ENCODE results near the gene NKAIN4. TPM values are rescaled to one million over a fixed set of nuclear protein-coding genes. Genes with fewer than 3 reads are reported as not detected.

Gene NKAIN4
- total and polyA plus RNA-seq, 4 donors: not detected

- Histone ChIP-seq H3K4me3 (ENCODE audit: low read length in 2 of 2) (no peak overlapping the region), H3K27me3 (ENCODE audit: control insufficient read depth in 1 of 2, insufficient read depth in 2 of 2, low read length in 1 of 2) (no peaks in the 10 kb centered on the region), H3K27ac (ENCODE audit: low read depth in 1 of 2, low read length in 2 of 2) (no peak overlapping the region), H3K36me3 (ENCODE audit: control insufficient read depth in 1 of 2, insufficient read depth in 2 of 2, low read length in 1 of 2) (peaks cover 3 to 4% of the 10 kb centered on the region in 2 donors), H3K4me1 (ENCODE audit: control insufficient read depth in 1 of 2, insufficient read depth in 2 of 2, low read length in 2 of 2) (no peaks in the 10 kb centered on the region), H3K9me3 (ENCODE audit: control insufficient read depth, low read length) (no peaks in the 10 kb centered on the region)
- 76 to 79% methylated on average over 9 of the region's 9 CpGs for WGBS, 2 donors
- intact Hi-C loops (cut with DNase I): no loop called here
- ATAC-seq (ENCODE audit: low FRiP score): no peak
- no peak for DNase-seq
Measured at GRCh38 chr20:63196768-63197470, 57.3 kb downstream of the NKAIN4 start.

GRCh38 chr20:63194797-63195173 lies 59.5 kb downstream of the NKAIN4 start:
- H3K27me3 ChIP-seq (ENCODE audit: control insufficient read depth in 1 of 2, insufficient read depth in 2 of 2, low read length in 1 of 2): no peaks in the 10 kb centered on the region
- ATAC-seq (ENCODE audit: low FRiP score): no peak
- no peak overlapping the region for H3K27ac ChIP-seq (ENCODE audit: low read depth in 1 of 2, low read length in 2 of 2)
- H3K36me3 ChIP-seq (ENCODE audit: control insufficient read depth in 1 of 2, insufficient read depth in 2 of 2, low read length in 1 of 2): peaks cover 0 to 2% of the 10 kb centered on the region in 2 donors
- H3K4me1 ChIP-seq (ENCODE audit: control insufficient read depth in 1 of 2, insufficient read depth in 2 of 2, low read length in 2 of 2): no peaks in the 10 kb centered on the region
- H3K9me3 ChIP-seq (ENCODE audit: control insufficient read depth, low read length): no peaks in the 10 kb centered on the region
- 96 to 98% methylated on average over 4 of the region's 4 CpGs for WGBS, 2 donors
- no peak overlapping the region for H3K4me3 ChIP-seq (ENCODE audit: low read length in 2 of 2)
- intact Hi-C loops (cut with DNase I): no loop called here
- no peak for DNase-seq

GRCh38 chr20:63194007-63194796 lies 60.1 kb downstream of the NKAIN4 start:
- Histone ChIP-seq H3K27ac (ENCODE audit: low read depth in 1 of 2, low read length in 2 of 2) (no peak overlapping the region), H3K4me3 (ENCODE audit: low read length in 2 of 2) (no peak overlapping the region), H3K36me3 (ENCODE audit: control insufficient read depth in 1 of 2, insufficient read depth in 2 of 2, low read length in 1 of 2) (peaks cover 0 to 2% of the 10 kb centered on the region in 2 donors), H3K27me3 (ENCODE audit: control insufficient read depth in 1 of 2, insufficient read depth in 2 of 2, low read length in 1 of 2) (no peaks in the 10 kb centered on the region), H3K4me1 (ENCODE audit: control insufficient read depth in 1 of 2, insufficient read depth in 2 of 2, low read length in 2 of 2) (no peaks in the 10 kb centered on the region), H3K9me3 (ENCODE audit: control insufficient read depth, low read length) (no peaks in the 10 kb centered on the region)
- ATAC-seq (ENCODE audit: low FRiP score) (no peak), DNase-seq (no peak)
- 81 to 85% methylated on average over 14 of the region's 14 CpGs for WGBS, 2 donors
- intact Hi-C loops (cut with DNase I): no loop called here

- H3K4me1 ChIP-seq (ENCODE audit: control insufficient read depth in 1 of 2, insufficient read depth in 2 of 2, low read length in 2 of 2): no peaks in the 10 kb centered on the region
- no peaks in the 10 kb centered on the region for H3K27me3 ChIP-seq (ENCODE audit: control insufficient read depth in 1 of 2, insufficient read depth in 2 of 2, low read length in 1 of 2)
- DNase-seq (no peak), ATAC-seq (ENCODE audit: low FRiP score) (no peak)
- intact Hi-C loops (cut with DNase I): no loop called here
- H3K27ac ChIP-seq (ENCODE audit: low read depth in 1 of 2, low read length in 2 of 2): no peak overlapping the region
- WGBS, 2 donors: 93% methylated on average over 21 of the region's 21 CpGs
- H3K9me3 ChIP-seq (ENCODE audit: control insufficient read depth, low read length): no peaks in the 10 kb centered on the region
- H3K4me3 ChIP-seq (ENCODE audit: low read length in 2 of 2): no peak overlapping the region
- peaks cover 0 to 2% of the 10 kb centered on the region in 2 donors for H3K36me3 ChIP-seq (ENCODE audit: control insufficient read depth in 1 of 2, insufficient read depth in 2 of 2, low read length in 1 of 2)
Measured at GRCh38 chr20:63192721-63193120, 61.5 kb downstream of the NKAIN4 start.

DNA sequence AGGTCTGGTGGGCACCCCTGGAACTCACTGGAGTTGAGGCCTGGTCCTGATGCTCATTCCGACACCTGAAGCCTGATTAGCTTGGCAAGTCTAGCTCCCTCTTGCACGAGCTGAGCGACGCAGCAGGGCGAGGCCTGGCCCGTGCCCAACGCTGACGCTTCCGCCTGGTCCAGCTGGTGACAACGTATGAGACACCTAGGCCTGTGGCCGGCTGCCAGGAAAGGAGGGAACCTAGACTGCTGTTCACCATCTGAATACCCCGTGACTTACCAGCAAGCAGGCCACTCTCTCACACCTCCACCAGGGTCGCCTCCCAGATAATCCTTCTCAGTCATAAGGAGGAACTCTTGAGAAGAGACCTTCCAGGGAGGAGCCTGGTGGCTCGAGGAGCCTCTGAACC lies 62.9 kb downstream of the NKAIN4 start:
- DNase-seq (no peak), ATAC-seq (ENCODE audit: low FRiP score) (no peak)
- Histone ChIP-seq H3K4me3 (ENCODE audit: low read length in 2 of 2) (no peak overlapping the region), H3K9me3 (ENCODE audit: control insufficient read depth, low read length) (no peaks in the 10 kb centered on the region), H3K4me1 (ENCODE audit: control insufficient read depth in 1 of 2, insufficient read depth in 2 of 2, low read length in 2 of 2) (no peaks in the 10 kb centered on the region), H3K36me3 (ENCODE audit: control insufficient read depth in 1 of 2, insufficient read depth in 2 of 2, low read length in 1 of 2) (peaks cover 0 to 2% of the 10 kb centered on the region in 2 donors), H3K27me3 (ENCODE audit: control insufficient read depth in 1 of 2, insufficient read depth in 2 of 2, low read length in 1 of 2) (no peaks in the 10 kb centered on the region), H3K27ac (ENCODE audit: low read depth in 1 of 2, low read length in 2 of 2) (no peak overlapping the region)
- intact Hi-C loops (cut with DNase I): no loop called here
- 79 to 85% methylated on average over 12 to 14 of the region's 14 CpGs for WGBS, 2 donors

DNA sequence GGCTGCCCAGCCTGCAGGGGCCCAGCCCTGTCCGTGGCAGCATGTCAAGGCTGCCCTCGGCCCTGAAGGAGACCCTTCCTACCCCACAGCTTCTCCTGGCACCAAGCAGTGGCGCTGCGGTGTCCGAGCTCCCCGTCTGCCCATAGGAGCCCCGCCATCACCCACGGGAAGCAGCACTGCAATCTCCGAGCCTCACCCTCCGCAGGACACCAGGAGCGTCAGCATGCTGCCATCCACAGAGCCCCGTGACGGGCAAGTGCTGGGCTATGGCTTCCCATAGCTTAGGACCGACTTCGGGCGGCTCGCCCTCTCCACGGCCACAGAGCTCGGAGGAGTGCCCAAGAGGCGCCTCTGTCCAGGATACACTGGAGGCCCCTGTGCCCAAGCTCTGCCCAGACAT lies 63.4 kb downstream of the NKAIN4 start:
- Histone ChIP-seq H3K4me3 (ENCODE audit: low read length in 2 of 2) (no peak overlapping the region), H3K9me3 (ENCODE audit: control insufficient read depth, low read length) (no peaks in the 10 kb centered on the region), H3K27ac (ENCODE audit: low read depth in 1 of 2, low read length in 2 of 2) (no peak overlapping the region), H3K27me3 (ENCODE audit: control insufficient read depth in 1 of 2, insufficient read depth in 2 of 2, low read length in 1 of 2) (no peaks in the 10 kb centered on the region), H3K4me1 (ENCODE audit: control insufficient read depth in 1 of 2, insufficient read depth in 2 of 2, low read length in 2 of 2) (no peaks in the 10 kb centered on the region), H3K36me3 (ENCODE audit: control insufficient read depth in 1 of 2, insufficient read depth in 2 of 2, low read length in 1 of 2) (peaks cover 0 to 2% of the 10 kb centered on the region in 2 donors)
- DNase-seq (no peak), ATAC-seq (ENCODE audit: low FRiP score) (peak; percentile 9)
- WGBS, 2 donors: 85 to 89% methylated on average over 20 of the region's 20 CpGs
- intact Hi-C loops (cut with DNase I): no loop called here

Small RNA genes within 50 kb of the gene (microRNA-seq; reads per million reads assigned to microRNA genes)
- gene MIR3196 (0 reads per million in 2 donors), gene MIR4326 (0 to 3.6 reads per million in 2 donors)

Other genes starting within 250 kb of the NKAIN4 start
- not detected for gene BHLHE23, start 247.5 kb downstream of the NKAIN4 start, total RNA-seq
- gene BHLHE23, start 247.5 kb downstream of the NKAIN4 start, polyA plus RNA-seq: not detected
- gene YTHDF1, start 38.3 kb downstream of the NKAIN4 start, total RNA-seq: 10 to 100 TPM; 27.2 to 30.4 TPM
- 10 to 100 TPM; 19.8 to 22.2 TPM for gene YTHDF1, start 38.3 kb downstream of the NKAIN4 start, polyA plus RNA-seq
- gene BIRC7, start 18.6 kb downstream of the NKAIN4 start, total RNA-seq: not detected
- gene BIRC7, start 18.6 kb downstream of the NKAIN4 start, polyA plus RNA-seq: not detected
- 10 to 100 TPM; 75.6 to 88.2 TPM for gene ARFGAP1, start 18.4 kb upstream of the NKAIN4 start, total RNA-seq
- 100 to 1,000 TPM in 1 of 2 donors, 10 to 100 TPM in 1; 21.7 to 202 TPM for gene ARFGAP1, start 18.4 kb upstream of the NKAIN4 start, polyA plus RNA-seq
- gene COL20A1, start 38.7 kb upstream of the NKAIN4 start, total RNA-seq: under 1 TPM in 1 of 2 donors, not detected in 1; 0.09 TPM
- gene COL20A1, start 38.7 kb upstream of the NKAIN4 start, polyA plus RNA-seq: under 1 TPM in 1 of 2 donors, not detected in 1; 0.15 TPM
- not detected for gene CHRNA4, start 106.9 kb upstream of the NKAIN4 start, total RNA-seq
- gene CHRNA4, start 106.9 kb upstream of the NKAIN4 start, polyA plus RNA-seq: not detected
- gene KCNQ2, start 218.2 kb upstream of the NKAIN4 start, total RNA-seq: not detected
- gene KCNQ2, start 218.2 kb upstream of the NKAIN4 start, polyA plus RNA-seq: not detected
- 1 to 10 TPM in 1 of 2 donors, under 1 TPM in 1; 0.88 to 1.5 TPM for gene EEF1A2, start 244.6 kb upstream of the NKAIN4 start, total RNA-seq
- 1 to 10 TPM in 1 of 2 donors, under 1 TPM in 1; 0.64 to 6.0 TPM for gene EEF1A2, start 244.6 kb upstream of the NKAIN4 start, polyA plus RNA-seq

All from aorta (tissue), 5 donors.